ENCODE results near the gene LCK. TPM values are rescaled to one million over a fixed set of nuclear protein-coding genes. Genes with fewer than 3 reads are reported as not detected.

Gene LCK
- total and polyA plus RNA-seq, 9 of the 15 experiments (the other 6 are each of a cell fraction or from before 2014, with no cell fraction given): 0.04 to 0.47 (median 0.13) TPM; not detected in 6

DNA sequence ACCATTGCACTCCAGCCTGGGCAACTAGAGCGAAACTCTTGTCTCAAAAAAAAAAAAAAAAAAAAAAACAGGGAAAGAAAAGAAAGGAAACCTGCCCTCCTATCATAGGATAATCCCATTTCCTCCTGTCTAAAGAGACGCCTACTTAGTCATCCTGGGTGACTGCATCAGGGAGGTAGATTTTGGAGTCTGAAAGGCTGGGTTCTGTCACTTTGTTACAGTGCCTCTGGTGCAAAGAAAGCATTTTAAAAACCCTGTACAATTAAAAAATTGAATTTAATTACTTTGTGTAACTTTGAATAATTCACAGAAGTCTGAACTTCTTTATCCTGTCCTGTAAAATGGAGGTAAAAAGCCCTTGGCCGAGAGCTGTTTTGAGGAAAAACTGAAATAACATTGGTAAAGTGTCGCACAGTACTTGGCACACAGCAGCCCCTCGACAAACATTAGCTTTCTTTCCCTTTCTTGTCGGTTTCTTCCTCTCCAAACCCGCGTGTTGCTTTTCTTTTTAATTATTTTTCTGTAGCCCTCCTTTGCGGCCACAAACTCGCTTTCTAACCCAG lies 40.2 kb downstream of the LCK start (continued):
- TF ChIP-seq, protein P1, sequence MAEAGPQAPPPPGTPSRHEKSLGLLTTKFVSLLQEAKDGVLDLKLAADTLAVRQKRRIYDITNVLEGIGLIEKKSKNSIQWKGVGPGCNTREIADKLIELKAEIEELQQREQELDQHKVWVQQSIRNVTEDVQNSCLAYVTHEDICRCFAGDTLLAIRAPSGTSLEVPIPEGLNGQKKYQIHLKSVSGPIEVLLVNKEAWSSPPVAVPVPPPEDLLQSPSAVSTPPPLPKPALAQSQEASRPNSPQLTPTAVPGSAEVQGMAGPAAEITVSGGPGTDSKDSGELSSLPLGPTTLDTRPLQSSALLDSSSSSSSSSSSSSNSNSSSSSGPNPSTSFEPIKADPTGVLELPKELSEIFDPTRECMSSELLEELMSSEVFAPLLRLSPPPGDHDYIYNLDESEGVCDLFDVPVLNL (CRISPR knock-in tag; IDR thresholded peaks at IDR 0.05; ENCODE audit: low read depth): no peak
- TF ChIP-seq TFAM (CRISPR knock-in tag; conservative IDR thresholded peaks at IDR 0.05) (no peak), NRF1 (conservative IDR thresholded peaks at IDR 0.05 in 1 of 2, IDR thresholded peaks at IDR 0.05 in 1 of 2) (no peak), SOX6 (IDR thresholded peaks at IDR 0.05) (no peak), HDAC1 (IDR thresholded peaks at IDR 0.05) (no peak), ZFP36 (IDR thresholded peaks at IDR 0.05; ENCODE audit: low read depth, low read length, partially characterized antibody) (no peak), KDM1A (IDR thresholded peaks at IDR 0.05) (no peak), COPS2 (conservative IDR thresholded peaks at IDR 0.05) (no peak), ZBTB7A (IDR thresholded peaks at IDR 0.05; ENCODE audit: borderline replicate concordance, control insufficient read depth, low read depth, low read length) (no peak), CBFA2T2 (conservative IDR thresholded peaks at IDR 0.05) (no peak), NELFE (IDR thresholded peaks at IDR 0.05; ENCODE audit: insufficient read depth, insufficient read length) (no peak), RB1 (IDR thresholded peaks at IDR 0.05; ENCODE audit: low read depth) (no peak), ZNF197 (CRISPR knock-in tag; IDR thresholded peaks at IDR 0.05; ENCODE audit: low read depth) (no peak), SREBF1 (IDR thresholded peaks at IDR 0.05; ENCODE audit: borderline replicate concordance, low read depth, low read length) (no peak), SMARCC2 (IDR thresholded peaks at IDR 0.05; ENCODE audit: low read depth) (no peak), NFIC (IDR thresholded peaks at IDR 0.05) (no peak), MYNN (IDR thresholded peaks at IDR 0.05) (no peak), MYNN (CRISPR knock-in tag; IDR thresholded peaks at IDR 0.05) (no peak)
- TF ChIP-seq, protein P2, sequence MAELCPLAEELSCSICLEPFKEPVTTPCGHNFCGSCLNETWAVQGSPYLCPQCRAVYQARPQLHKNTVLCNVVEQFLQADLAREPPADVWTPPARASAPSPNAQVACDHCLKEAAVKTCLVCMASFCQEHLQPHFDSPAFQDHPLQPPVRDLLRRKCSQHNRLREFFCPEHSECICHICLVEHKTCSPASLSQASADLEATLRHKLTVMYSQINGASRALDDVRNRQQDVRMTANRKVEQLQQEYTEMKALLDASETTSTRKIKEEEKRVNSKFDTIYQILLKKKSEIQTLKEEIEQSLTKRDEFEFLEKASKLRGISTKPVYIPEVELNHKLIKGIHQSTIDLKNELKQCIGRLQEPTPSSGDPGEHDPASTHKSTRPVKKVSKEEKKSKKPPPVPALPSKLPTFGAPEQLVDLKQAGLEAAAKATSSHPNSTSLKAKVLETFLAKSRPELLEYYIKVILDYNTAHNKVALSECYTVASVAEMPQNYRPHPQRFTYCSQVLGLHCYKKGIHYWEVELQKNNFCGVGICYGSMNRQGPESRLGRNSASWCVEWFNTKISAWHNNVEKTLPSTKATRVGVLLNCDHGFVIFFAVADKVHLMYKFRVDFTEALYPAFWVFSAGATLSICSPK (IDR thresholded peaks at IDR 0.05; ENCODE audit: borderline replicate concordance): no peak
- TF ChIP-seq, protein P3, sequence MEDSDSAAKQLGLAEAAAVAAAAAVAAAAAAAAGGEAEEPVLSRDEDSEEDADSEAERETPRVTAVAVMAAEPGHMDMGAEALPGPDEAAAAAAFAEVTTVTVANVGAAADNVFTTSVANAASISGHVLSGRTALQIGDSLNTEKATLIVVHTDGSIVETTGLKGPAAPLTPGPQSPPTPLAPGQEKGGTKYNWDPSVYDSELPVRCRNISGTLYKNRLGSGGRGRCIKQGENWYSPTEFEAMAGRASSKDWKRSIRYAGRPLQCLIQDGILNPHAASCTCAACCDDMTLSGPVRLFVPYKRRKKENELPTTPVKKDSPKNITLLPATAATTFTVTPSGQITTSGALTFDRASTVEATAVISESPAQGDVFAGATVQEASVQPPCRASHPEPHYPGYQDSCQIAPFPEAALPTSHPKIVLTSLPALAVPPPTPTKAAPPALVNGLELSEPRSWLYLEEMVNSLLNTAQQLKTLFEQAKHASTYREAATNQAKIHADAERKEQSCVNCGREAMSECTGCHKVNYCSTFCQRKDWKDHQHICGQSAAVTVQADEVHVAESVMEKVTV (CRISPR knock-in tag; IDR thresholded peaks at IDR 0.05): 0 out of 2 replicates have a peak, but pooled peaks have one; percentile 43
- TF ChIP-seq, protein P4, sequence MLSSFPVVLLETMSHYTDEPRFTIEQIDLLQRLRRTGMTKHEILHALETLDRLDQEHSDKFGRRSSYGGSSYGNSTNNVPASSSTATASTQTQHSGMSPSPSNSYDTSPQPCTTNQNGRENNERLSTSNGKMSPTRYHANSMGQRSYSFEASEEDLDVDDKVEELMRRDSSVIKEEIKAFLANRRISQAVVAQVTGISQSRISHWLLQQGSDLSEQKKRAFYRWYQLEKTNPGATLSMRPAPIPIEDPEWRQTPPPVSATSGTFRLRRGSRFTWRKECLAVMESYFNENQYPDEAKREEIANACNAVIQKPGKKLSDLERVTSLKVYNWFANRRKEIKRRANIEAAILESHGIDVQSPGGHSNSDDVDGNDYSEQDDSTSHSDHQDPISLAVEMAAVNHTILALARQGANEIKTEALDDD (IDR thresholded peaks at IDR 0.05): peak; percentile 49; the same call in 1 of the 2 replicates

Measured in K562 (cell line).